ENCODE data around the gene TSPAN5. TPM values are rescaled to one million over a fixed set of nuclear protein-coding genes. Genes with fewer than 3 reads are reported as not detected.

TSPAN5 gene
- total RNA-seq, 2 donors from 2014 or later, result 1.8 to 2.0 TPM

GRCh38 chr4:98620087-98620784 is 38.2 kb downstream of the TSPAN5 start:
- H3K36me3 ChIP-seq (replicated peaks in 1 of 2; ENCODE audit: insufficient read depth in 1 of 2, low read depth in 2 of 2), result no peaks in the 10 kb centered on the region
- no peaks in the 10 kb centered on the region for H3K9me3 ChIP-seq
- DNase-seq (no peak), ATAC-seq (no peak)
- no peak overlapping the region for H3K4me3 ChIP-seq
- intact Hi-C loops (cut with DNase I), result no loop called here
- 79 to 92% methylated on average over 8 to 9 of the region's 9 CpGs for WGBS, 2 donors
- no peak overlapping the region for H3K27ac ChIP-seq
- TF ChIP-seq CTCF (IDR thresholded peaks at IDR 0.05), result no peak
- TF ChIP-seq POLR2A (IDR thresholded peaks at IDR 0.05), result no peak
- H3K4me1 ChIP-seq, result no peaks in the 10 kb centered on the region
- H3K27me3 ChIP-seq, result no peaks in the 10 kb centered on the region

DNA sequence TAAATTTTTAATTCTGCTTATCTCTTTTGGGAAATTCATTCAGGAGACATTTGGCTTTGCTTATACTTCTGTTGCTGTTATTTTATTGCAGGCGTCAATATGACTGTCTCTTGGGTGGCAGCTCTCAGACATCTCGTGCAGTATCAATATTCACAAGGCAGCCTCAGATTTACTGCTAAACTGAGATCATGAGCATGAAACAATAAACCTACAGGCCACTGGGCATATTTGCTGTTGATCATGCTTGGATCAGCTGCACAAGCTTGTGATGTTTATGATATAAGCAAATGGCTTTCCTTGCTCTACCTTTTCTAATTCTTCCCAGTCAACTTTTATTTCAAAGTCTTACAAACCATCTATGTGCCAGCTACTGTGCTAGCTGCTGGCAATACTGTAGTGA is 39.2 kb downstream of the TSPAN5 start:
- WGBS, 2 donors, result 88 to 89% methylated on average over 2 of the region's 2 CpGs
- intact Hi-C loops (cut with DNase I), result no loop called here
- ATAC-seq (no peak), DNase-seq (no peak)
- H3K4me1 ChIP-seq, result no peaks in the 10 kb centered on the region
- no peak overlapping the region for H3K4me3 ChIP-seq
- TF ChIP-seq CTCF (IDR thresholded peaks at IDR 0.05) (no peak), POLR2A (IDR thresholded peaks at IDR 0.05) (no peak)
- H3K9me3 ChIP-seq, result no peaks in the 10 kb centered on the region
- H3K27me3 ChIP-seq, result no peaks in the 10 kb centered on the region
- H3K27ac ChIP-seq, result no peak overlapping the region
- no peaks in the 10 kb centered on the region for H3K36me3 ChIP-seq (replicated peaks in 1 of 2; ENCODE audit: insufficient read depth in 1 of 2, low read depth in 2 of 2)

DNA sequence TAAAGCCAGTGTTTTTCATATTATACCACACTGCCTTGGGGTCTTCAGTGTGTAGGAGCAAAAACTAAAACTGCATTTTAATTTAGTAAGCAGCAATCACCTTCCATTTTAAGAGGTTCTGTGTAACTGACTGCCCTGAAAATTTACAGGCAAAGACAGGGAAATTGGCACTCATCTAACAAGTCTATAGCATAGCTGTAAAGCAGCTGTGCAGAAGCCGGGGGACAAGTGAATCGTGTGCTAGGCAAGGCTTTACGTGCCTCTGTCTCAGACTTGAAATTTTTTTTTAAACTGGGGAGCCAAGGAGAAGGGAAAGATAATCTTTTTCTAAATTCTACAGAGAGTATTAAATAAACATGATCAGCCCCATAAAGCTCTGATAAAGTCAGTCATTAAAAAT is 39.7 kb downstream of the TSPAN5 start:
- H3K9me3 ChIP-seq, result no peaks in the 10 kb centered on the region
- H3K27me3 ChIP-seq, result no peaks in the 10 kb centered on the region
- no peaks in the 10 kb centered on the region for H3K4me1 ChIP-seq
- no peaks in the 10 kb centered on the region for H3K36me3 ChIP-seq (replicated peaks in 1 of 2; ENCODE audit: insufficient read depth in 1 of 2, low read depth in 2 of 2)
- intact Hi-C loops (cut with DNase I), result no loop called here
- H3K27ac ChIP-seq, result no peak overlapping the region
- H3K4me3 ChIP-seq, result no peak overlapping the region
- no peak for TF ChIP-seq POLR2A (IDR thresholded peaks at IDR 0.05)
- TF ChIP-seq CTCF (IDR thresholded peaks at IDR 0.05), result no peak
- ATAC-seq (no peak), DNase-seq (no peak)
- 91% methylated on average over 3 of the region's 3 CpGs for WGBS, 2 donors

GRCh38 chr4:98617358-98618047 is 40.9 kb downstream of the TSPAN5 start:
- TF ChIP-seq CTCF (IDR thresholded peaks at IDR 0.05), result no peak
- TF ChIP-seq POLR2A (IDR thresholded peaks at IDR 0.05), result no peak
- ATAC-seq (no peak), DNase-seq (no peak)
- 95 to 100% methylated on average over 2 of the region's 2 CpGs for WGBS, 2 donors
- Histone ChIP-seq H3K9me3 (no peaks in the 10 kb centered on the region), H3K36me3 (replicated peaks in 1 of 2; ENCODE audit: insufficient read depth in 1 of 2, low read depth in 2 of 2) (no peaks in the 10 kb centered on the region), H3K27me3 (no peaks in the 10 kb centered on the region), H3K4me1 (no peaks in the 10 kb centered on the region), H3K27ac (no peak overlapping the region), H3K4me3 (no peak overlapping the region)
- intact Hi-C loops (cut with DNase I), result no loop called here

- intact Hi-C loops (cut with DNase I), result no loop called here
- H3K9me3 ChIP-seq, result no peaks in the 10 kb centered on the region
- H3K4me3 ChIP-seq, result no peak overlapping the region
- H3K4me1 ChIP-seq, result no peaks in the 10 kb centered on the region
- no peaks in the 10 kb centered on the region for H3K36me3 ChIP-seq (replicated peaks in 1 of 2; ENCODE audit: insufficient read depth in 1 of 2, low read depth in 2 of 2)
- H3K27me3 ChIP-seq, result no peaks in the 10 kb centered on the region
- WGBS, 2 donors, result 79 to 87% methylated on average over 3 of the region's 3 CpGs
- TF ChIP-seq CTCF (IDR thresholded peaks at IDR 0.05) (no peak), POLR2A (IDR thresholded peaks at IDR 0.05) (no peak)
- no peak overlapping the region for H3K27ac ChIP-seq
- ATAC-seq, result no peak
- no peak for DNase-seq
Observed at GRCh38 chr4:98615991-98616390, 42.4 kb downstream of the TSPAN5 start.
